HG03432 (cell line): Measurements from ENCODE around the gene TPD52L1.

Source experiments
- ATAC-seq: cut with Tn5 transposase; IDR thresholded peaks from one replicate; pipeline ENCODE4 v1.9.1; 2021; ENCODE audit warnings: mild to moderate bottlenecking, moderate library complexity; ENCODE audit not compliant: unreplicated experiment

TPD52L1 gene

DNA sequence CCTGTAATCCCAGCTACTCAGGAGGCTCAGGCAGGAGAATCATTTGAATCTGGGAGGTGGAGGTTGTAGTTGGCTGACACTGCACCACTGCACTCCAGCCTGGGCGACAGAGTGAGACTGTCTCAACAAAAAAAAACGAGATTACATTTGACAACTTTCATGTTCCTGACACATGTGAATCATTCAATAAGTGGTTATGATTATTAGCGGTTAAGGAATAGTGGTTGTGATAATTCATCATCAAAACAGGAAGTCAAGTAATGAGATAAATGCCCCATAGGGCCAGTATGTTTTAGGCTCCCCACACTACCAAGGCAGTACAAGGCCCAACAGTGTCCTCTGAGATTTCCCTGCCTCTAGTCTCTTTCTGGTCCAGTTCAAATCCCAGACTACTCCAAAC lies 145.7 kb downstream of the TPD52L1 start:
- ATAC-seq, result no peak

- ATAC-seq, result no peak
These were observed 147.4 kb downstream of the TPD52L1 start for GRCh38 chr6:125300992-125301434.

DNA sequence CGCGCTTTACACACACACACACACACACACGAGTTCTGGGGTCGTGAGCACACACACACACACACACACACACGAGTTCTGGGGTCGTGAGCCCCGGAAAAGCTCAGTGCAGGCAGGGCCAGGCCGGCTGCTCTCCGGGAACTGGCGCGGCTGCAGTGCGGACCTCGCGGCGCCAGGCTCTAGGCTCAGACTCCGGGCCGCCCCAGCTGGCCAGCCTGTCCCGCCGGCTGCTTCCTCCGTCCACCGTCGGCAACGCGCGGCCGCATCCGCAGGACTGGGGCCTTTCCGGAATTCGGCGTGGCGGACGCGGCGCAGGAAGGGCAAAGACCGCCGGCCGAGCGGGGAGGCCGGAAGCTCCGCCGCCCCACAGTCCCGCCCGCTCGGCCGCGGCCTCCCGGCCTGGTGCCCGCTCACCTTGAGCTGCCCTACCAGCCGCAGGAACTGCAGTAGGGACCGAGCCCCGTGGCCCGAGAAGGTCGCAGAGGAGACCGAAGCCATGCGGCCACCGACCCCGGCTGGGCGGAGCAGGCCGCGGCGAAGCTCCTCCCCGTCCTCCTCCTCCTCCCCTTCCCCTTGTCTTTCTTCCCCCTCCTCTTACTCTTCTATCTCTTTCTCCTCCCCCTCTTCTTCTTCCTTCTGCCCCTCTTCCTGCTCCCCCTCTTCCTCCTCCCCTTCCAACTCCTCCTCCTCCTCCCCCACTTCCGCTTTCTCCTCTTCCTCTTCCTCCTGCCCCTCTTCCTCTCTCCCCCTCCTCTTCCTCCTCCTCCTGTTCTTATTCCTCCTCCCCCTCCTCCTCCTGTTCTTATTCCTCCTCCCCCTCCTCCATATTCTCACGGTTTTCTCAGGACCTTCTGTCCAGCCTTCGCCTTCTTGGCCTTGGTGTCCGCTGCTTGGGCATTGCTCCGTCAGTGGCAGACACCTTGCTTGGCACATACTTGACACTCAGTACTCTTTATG lies 148.1 kb downstream of the TPD52L1 start, which contains the start of gene HDDC2:
Gene HDDC2 (minus strand): TSS at position 533 of the 957 bp plus-strand sequence. CDS start 35 bp downstream, at position 498.
- ATAC-seq, result peak; percentile 92

DNA sequence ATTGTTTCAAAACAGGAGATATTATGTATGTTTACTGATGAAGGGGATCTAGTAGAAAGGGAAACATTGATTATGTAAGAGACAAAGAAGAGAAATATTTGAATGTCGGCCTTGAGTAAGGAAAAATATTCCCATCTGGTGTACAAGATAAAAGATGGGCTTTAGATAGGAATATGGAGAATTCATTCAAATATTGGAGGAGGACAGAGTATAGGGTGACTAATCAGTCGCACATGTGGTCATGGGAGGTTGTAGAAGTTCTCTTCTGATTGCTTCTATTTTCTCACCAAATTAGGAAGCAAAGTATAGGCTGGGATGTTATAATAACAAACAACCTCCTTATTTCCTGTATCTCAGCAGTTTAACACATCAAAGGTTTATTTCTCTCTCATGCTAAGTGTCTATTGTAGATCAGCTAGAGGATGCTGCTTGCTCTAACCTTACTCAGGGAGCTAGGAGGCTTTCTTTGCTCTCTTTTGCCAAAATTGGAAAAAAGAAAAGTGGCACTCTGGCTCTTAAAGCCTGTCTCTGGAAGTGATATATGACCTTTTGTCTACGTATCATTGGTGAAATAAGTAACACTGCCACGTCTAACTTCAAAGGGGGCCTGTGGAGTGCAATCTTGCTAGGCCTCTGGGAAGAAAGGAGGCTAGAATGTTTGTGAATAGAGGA lies 149.4 kb downstream of the TPD52L1 start:
- ATAC-seq, result no peak

GRCh38 chr6:125303512-125303854 lies 149.9 kb downstream of the TPD52L1 start:
- no peak for ATAC-seq

GRCh38 chr6:125304970-125305660 lies 151.5 kb downstream of the TPD52L1 start:
- no peak for ATAC-seq

- ATAC-seq, result no peak
These were observed 153.2 kb downstream of the TPD52L1 start for GRCh38 chr6:125306756-125307149.

DNA sequence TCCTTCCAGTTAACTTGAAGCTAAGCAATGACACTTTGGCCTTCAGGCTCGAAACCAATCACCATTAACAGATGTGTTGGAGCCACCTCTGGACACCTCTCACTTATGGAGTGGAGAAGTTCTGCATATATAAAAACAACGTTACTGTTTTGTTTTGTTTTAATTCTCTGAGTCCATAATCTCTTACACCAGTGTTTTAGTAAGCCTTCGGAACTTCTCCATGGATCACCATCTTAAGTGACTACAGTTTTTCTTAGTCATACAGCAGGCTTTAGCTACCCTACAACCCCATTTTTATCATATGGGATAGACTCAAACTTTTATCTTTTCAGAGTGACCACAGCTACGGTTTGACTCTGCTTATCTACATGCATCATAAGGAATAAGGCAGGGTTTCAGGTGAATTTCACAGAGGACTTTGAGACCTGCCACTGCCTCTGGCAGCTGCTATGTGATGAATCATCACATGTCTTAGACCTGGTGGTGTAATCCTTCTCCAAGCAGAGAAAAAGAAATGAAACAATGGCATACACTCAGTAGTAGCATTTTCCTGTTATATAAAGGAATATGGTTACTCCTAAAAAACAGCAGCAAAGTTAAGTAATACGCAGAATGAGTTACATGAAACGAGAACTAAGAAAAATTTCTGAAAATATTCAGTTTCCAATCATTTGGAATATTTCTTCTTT lies 153.7 kb downstream of the TPD52L1 start:
- ATAC-seq, result no peak

DNA sequence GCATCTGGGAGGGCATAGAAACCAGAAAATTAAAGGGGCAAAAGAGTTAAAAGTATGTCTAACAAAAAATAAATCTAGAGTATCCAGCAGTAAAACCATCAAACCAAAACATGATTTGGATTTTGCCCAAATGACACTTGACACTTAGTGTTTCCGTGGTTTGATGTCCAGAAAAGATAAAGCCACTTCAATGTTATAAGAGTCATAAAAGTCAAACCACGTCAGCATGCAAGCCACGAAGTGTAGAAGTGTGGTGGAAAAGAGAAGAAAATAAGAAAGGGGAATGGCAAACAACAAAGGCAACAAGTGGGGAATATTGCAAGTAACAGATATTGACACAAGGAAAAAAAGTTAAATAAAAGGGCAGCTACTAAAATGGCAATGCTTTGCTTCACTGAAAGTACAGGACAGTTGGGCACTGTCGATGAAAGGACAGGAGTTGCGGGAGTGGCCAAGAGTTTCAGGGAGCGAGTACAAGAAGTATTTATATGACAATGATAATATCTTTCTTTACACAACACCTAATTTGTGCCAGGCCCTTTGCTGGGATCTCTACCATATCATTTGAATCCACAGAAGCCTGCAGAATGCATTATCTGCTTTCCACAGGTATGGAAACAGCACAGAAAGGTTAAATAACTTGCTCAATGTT lies 154.5 kb downstream of the TPD52L1 start:
- ATAC-seq, result no peak

DNA sequence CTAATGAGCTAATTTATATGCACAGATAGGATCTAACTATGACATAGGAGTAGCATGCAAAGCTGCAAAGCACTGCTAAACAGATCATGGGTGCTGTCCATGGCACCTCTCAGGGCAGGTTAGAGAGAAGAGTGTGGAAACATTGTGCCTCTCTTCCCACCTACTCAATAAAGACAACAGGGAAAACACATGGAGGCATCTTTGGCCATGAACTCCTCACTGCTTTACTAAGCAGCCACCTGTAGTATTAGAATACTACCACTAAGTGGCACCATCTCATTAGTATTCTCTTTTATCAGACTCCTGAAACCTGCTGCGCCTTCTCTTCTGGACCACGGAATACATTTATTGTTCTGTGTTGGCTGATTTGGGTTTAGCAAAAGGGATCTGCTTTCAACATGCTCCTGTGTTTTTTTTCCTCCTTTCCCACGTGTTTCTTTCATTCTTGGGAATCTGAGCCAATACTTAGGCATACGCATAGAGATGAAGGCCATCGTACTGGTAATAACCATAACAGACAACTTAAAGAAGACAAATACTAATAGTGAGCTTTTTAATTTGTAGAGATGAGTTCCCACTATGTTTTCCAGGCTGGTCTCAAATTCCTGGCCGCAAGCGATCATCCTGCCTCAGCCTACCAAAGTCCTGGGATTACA lies 157.5 kb downstream of the TPD52L1 start:
- peak; percentile 86 for ATAC-seq

- no peak for ATAC-seq
These were observed 158.9 kb downstream of the TPD52L1 start for GRCh38 chr6:125312478-125312877.

DNA sequence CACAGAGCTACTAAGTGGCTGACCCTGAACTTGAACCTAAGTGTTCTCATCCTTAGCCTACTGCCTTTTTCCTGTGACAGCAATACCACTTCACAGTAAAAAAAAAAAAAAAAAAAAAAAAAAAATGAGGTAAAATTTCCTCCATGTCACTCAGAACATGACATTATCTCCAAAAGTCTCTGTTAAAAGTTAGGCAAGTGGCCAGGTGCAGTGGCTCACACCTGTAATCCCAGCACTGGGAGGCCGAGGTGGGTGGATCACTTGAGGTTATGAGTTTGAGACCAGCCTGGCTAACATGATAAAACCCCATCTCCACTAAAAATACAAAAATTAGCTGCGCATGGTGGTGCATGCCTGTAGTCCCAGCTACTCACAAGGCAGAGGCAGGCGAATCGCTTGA lies 159.4 kb downstream of the TPD52L1 start:
- no peak for ATAC-seq
